ENCODE results near the gene BCL11A. TPM values are rescaled to one million over a fixed set of nuclear protein-coding genes. Genes with fewer than 3 reads are reported as not detected.
A peak's percentile ranks its signal among the peaks of the same experiment; 100 is the strongest.

Gene BCL11A
- total RNA-seq, 6 experiments from 2014 or later = 1.1 to 3.0 (median 1.9) TPM

DNA sequence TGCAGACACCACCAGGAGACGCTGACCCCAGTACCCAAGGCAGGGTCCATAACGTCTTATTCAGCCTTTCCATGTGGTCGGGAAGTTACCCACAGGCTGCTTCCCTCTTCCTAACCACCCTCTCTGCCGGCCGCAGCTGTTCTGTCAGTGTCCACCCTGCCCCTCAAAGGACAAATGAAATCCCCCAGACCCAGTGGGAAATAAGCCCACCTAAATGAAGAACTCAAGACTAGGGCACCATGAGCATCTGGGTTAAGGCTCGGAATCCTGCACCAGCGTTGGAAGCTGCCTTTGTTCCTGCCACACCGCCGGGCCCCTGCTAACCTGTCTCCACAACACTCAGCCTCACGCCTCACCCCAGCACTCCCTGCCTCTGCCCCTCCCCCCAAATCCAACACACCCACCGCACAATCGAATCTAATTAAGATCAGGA lies 21.7 kb downstream of the BCL11A start:
- Mint-ChIP-seq H3K9me3 (no peaks in the 10 kb centered on the region), H3K36me3 (ENCODE audit: low read depth) (no peaks in the 10 kb centered on the region), H3K4me1 (ENCODE audit: low read depth) (peaks cover 32% of the 10 kb centered on the region), H3K27ac (no peak overlapping the region), H3K4me3 (no peak overlapping the region), H3K27me3 (ENCODE audit: insufficient read depth) (peaks cover 20% of the 10 kb centered on the region)
- TF ChIP-seq, protein P1, sequence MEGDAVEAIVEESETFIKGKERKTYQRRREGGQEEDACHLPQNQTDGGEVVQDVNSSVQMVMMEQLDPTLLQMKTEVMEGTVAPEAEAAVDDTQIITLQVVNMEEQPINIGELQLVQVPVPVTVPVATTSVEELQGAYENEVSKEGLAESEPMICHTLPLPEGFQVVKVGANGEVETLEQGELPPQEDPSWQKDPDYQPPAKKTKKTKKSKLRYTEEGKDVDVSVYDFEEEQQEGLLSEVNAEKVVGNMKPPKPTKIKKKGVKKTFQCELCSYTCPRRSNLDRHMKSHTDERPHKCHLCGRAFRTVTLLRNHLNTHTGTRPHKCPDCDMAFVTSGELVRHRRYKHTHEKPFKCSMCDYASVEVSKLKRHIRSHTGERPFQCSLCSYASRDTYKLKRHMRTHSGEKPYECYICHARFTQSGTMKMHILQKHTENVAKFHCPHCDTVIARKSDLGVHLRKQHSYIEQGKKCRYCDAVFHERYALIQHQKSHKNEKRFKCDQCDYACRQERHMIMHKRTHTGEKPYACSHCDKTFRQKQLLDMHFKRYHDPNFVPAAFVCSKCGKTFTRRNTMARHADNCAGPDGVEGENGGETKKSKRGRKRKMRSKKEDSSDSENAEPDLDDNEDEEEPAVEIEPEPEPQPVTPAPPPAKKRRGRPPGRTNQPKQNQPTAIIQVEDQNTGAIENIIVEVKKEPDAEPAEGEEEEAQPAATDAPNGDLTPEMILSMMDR (IDR thresholded peaks at IDR 0.05) = no peak
- DNase-seq = no peak

DNA sequence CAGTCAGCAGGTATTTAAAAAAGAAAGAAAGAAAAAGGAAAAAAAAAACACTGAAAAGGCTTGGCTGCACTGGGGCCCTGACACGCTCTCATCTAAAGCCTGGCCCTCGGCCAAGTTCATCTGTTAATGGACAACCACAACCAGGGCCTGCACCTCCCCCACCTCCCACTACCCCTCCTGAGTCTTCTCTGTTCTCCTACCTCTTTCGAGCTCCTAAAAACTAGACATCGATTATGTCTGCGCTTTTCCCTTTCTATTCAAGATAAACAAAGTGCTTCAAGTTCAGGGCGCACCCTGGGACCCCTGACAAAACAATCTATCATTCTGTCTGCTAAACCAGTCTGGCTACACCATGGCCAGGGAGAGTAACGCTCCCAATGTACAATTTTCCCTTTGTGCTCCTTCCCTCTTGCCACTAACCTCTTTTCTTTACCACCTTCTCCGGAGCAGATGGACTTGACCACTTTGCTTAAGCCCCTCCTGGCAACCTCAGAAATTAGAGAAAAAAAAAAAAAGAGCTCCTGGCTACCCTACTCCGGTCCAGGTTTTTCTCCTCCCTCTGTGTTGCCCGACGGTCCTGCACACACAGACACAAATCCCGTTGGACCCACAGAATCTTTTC lies 22.7 kb downstream of the BCL11A start:
- Mint-ChIP-seq H3K4me3 (no peak overlapping the region), H3K36me3 (ENCODE audit: low read depth) (no peaks in the 10 kb centered on the region), H3K4me1 (ENCODE audit: low read depth) (peaks cover 32% of the 10 kb centered on the region), H3K9me3 (no peaks in the 10 kb centered on the region), H3K27me3 (ENCODE audit: insufficient read depth) (peaks cover 20% of the 10 kb centered on the region), H3K27ac (no peak overlapping the region)
- TF ChIP-seq, protein P1 (IDR thresholded peaks at IDR 0.05) = no peak
- DNase-seq = no peak

DNA sequence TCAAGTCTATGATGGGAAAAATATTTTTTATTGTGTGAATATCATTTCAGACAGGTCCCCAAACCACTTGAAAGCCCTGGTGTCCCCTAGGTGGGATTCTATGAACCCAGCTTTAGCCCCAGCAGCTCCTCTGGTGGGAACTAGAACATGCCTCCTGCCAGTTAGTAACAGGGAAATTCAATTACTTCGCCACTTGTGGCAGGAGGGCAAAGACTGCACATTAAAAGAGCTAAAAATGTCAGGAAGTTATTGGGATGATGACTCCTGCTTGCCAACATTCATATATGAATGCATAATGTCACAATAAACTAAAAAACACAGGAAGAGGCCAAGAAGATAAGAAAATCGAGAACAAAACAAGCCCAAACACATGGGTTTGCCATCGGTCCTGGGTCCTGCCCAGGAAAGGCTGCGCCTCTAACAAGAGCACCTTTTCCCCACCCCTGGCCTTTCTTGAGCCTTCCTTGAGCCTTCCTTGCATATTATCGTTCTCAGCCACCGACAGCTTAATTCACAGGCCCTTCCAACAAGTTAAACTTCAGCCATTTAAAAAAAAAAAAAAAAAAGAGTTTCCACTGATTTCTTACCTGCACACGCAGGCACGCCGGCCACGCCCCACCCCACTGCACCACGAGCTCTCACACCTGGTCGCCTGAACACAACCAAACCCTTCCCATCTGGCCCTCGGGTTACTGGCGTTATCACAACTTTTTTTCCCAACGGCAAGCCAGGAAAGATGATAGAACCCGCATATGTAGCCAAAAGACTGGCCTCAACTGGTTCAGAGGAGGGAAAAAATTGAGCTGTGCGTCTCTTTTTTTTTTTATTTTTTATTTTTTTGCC lies 23.4 kb downstream of the BCL11A start:
- TF ChIP-seq, protein P1 (IDR thresholded peaks at IDR 0.05) = no peak
- peaks cover 17% of the 10 kb centered on the region for H3K27me3 Mint-ChIP-seq (ENCODE audit: insufficient read depth)
- no peaks in the 10 kb centered on the region for H3K36me3 Mint-ChIP-seq (ENCODE audit: low read depth)
- H3K4me1 Mint-ChIP-seq (ENCODE audit: low read depth) = peaks cover 32% of the 10 kb centered on the region
- no peak for DNase-seq
- H3K9me3 Mint-ChIP-seq = no peaks in the 10 kb centered on the region
- no peak overlapping the region for H3K27ac Mint-ChIP-seq
- H3K4me3 Mint-ChIP-seq = no peak overlapping the region

DNA sequence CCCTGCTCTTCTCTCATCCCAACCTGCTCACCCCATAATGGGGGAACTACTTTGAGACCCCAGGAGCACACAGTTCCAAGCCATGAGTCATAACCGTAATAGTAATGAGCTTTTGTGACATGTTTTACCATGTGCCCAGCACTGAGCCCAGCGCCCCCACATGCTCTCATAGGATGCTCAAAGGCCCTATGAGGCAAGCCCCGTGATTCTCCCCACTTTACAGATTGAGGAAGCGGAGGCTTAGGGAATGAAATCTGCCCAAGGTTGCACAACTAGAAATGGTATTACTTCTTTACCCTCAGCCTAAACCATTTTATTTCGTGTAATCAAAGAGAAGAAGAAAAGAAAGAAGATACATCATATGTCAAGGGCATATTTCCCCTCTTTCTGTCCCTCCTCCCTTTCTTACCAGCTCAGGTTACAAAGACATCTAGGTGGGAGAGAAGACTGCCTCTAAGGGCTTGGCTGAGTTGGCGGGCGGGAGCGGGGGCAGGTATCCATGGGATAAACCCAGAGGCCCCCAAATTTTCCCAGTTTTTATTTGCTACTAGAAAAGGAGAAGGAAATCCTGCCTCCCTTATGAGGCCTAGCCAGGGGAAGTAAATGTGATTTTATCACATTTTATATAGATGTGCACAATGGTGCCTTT lies 24.2 kb downstream of the BCL11A start:
- Mint-ChIP-seq H3K27me3 (ENCODE audit: insufficient read depth) (peaks cover 16% of the 10 kb centered on the region), H3K4me1 (ENCODE audit: low read depth) (peaks cover 32% of the 10 kb centered on the region), H3K9me3 (no peaks in the 10 kb centered on the region), H3K36me3 (ENCODE audit: low read depth) (no peaks in the 10 kb centered on the region), H3K4me3 (no peak overlapping the region), H3K27ac (no peak overlapping the region)
- no peak for DNase-seq
- TF ChIP-seq, protein P1 (IDR thresholded peaks at IDR 0.05) = no peak

DNA sequence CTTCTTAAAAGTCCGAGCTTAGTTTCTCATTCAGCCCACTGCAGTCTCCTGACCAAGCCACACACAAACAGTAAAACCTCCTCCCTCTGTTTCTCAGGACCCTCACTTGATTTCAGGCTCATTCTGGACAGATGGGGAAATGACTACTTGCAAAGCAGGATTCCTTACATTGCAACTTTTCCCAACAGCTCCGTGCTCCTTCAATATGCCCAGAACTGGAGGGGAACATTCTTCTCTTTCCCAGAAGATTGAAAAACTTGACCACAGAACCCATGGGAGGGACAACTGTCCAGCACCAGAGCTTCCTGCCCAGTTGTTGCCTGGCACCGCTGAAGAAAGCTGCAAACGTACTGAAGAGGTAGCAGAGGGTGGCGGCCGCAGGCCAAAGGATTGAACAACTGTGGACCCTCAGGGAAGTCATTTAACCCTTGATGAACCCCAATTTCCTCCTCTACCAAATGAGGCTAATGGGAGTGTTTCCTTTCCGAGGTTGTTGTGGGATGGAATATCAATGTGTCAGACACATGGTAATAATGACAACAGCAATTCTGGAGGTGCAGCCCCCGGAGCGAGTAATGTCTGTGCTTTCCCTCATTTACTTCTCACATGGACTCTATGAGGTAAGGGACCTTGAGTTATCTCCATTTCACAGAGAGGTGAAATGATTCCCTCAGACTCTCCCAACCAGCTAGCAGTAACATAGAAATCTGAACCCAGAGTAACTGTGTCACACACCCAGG lies 25.0 kb downstream of the BCL11A start:
- Mint-ChIP-seq H3K36me3 (ENCODE audit: low read depth) (no peaks in the 10 kb centered on the region), H3K27me3 (ENCODE audit: insufficient read depth) (peaks cover 16% of the 10 kb centered on the region), H3K4me3 (peak overlapping the region; percentile 38), H3K9me3 (no peaks in the 10 kb centered on the region), H3K27ac (peak overlapping the region; percentile 39), H3K4me1 (ENCODE audit: low read depth) (peaks cover 29% of the 10 kb centered on the region)
- no peak for DNase-seq
- TF ChIP-seq, protein P1 (IDR thresholded peaks at IDR 0.05) = no peak
